Stimulated activated naive CD4-positive, alpha-beta T cell treated with Interleukin-2 at 50 U/mL for 16 hours (primary cell): ENCODE measurements around the gene SLC6A3.

Experiments used
- DNase-seq: peaks from one replicate; lab custom pipeline; 2025; lab: John Stamatoyannopoulos, UW

The SLC6A3 gene

GRCh38 chr5:1445313-1445688, at the start of gene SLC6A3:
TSS of gene SLC6A3 (minus strand) at chr5:1445440. CDS start at chr5:1443197, 2,243 bp downstream.
- no peak for DNase-seq

GRCh38 chr5:1493941-1494340, 48.7 kb upstream of the SLC6A3 start:
- DNase-seq = no peak

GRCh38 chr5:1493413-1493812, 48.2 kb upstream of the SLC6A3 start:
- no peak for DNase-seq

GRCh38 chr5:1492757-1493156, 47.5 kb upstream of the SLC6A3 start:
- DNase-seq = no peak

GRCh38 chr5:1490376-1490775, 45.1 kb upstream of the SLC6A3 start:
- DNase-seq = no peak

- DNase-seq = no peak
Observed at GRCh38 chr5:1489754-1490153, 44.5 kb upstream of the SLC6A3 start.

GRCh38 chr5:1488882-1489680, 43.8 kb upstream of the SLC6A3 start:
- DNase-seq = peak; percentile 23

- DNase-seq = no peak
Observed at GRCh38 chr5:1487079-1487764, 42.0 kb upstream of the SLC6A3 start.

GRCh38 chr5:1486271-1486670, 41.0 kb upstream of the SLC6A3 start:
- no peak for DNase-seq

GRCh38 chr5:1485579-1486118, 40.4 kb upstream of the SLC6A3 start:
- no peak for DNase-seq

- DNase-seq = no peak
Observed at GRCh38 chr5:1484730-1485578, 39.7 kb upstream of the SLC6A3 start.

- no peak for DNase-seq
Observed at GRCh38 chr5:1483856-1484729, 38.9 kb upstream of the SLC6A3 start.

GRCh38 chr5:1483064-1483463, 37.8 kb upstream of the SLC6A3 start:
- DNase-seq = no peak

- DNase-seq = no peak
Observed at GRCh38 chr5:1481959-1482331, 36.7 kb upstream of the SLC6A3 start.

GRCh38 chr5:1481266-1481958, 36.2 kb upstream of the SLC6A3 start:
- no peak for DNase-seq

- no peak for DNase-seq
Observed at GRCh38 chr5:1480806-1481205, 35.6 kb upstream of the SLC6A3 start.

GRCh38 chr5:1480217-1480616, 35.0 kb upstream of the SLC6A3 start:
- DNase-seq = no peak

- no peak for DNase-seq
Observed at GRCh38 chr5:1479581-1480188, 34.4 kb upstream of the SLC6A3 start.

GRCh38 chr5:1479066-1479465, 33.8 kb upstream of the SLC6A3 start:
- DNase-seq = no peak

GRCh38 chr5:1478271-1479035, 33.2 kb upstream of the SLC6A3 start:
- no peak for DNase-seq
